Esophagus squamous epithelium (tissue), 5 donors: Measurements from ENCODE around the gene RBBP4. TPM values are rescaled to one million over a fixed set of nuclear protein-coding genes. Genes with fewer than 3 reads are reported as not detected.
"Not testable (repeated sequence)": the region's sequence is repeated elsewhere in the genome, so short reads cannot be mapped to it uniquely, and the experiment has no call there.

Experiments used
- DNase-seq: peaks from one replicate; lab custom pipeline; 2025; lab: John Stamatoyannopoulos, UW
- H3K27ac ChIP-seq, 4 donors: fragments of 200-600 bp; sonication (generic); one replicate each; pipeline ENCODE4 v1.5.1; 2016 to 2019; ENCODE audit warnings: mild to moderate bottlenecking in 1 of 4
- H3K27me3 ChIP-seq, 4 donors: fragments of 200-600 bp; sonication (generic); 1 replicate in 3 of 4; 2 replicates in 1 of 4; pipeline versions ENCODE4 v1.5.1 to v1.6.0; 2017 to 2021; ENCODE audit warnings: antibody characterized with exemption in 1 of 4
- H3K36me3 ChIP-seq, 3 donors: fragments of 200-600 bp; sonication (generic); one replicate each; pipeline ENCODE4 v1.5.1; 2016 to 2019
- H3K4me1 ChIP-seq, 3 donors: fragments of 200-600 bp; sonication (generic); one replicate each; pipeline ENCODE4 v1.5.1; 2017 to 2019
- H3K4me3 ChIP-seq, 4 donors: fragments of 200-600 bp; sonication (generic); 1 replicate in 3 of 4; 2 replicates in 1 of 4; pipeline ENCODE4 v1.5.1; 2016 to 2019; ENCODE audit warnings: mild to moderate bottlenecking in 2 of 4, moderate library complexity in 1 of 4
- H3K9me3 ChIP-seq, 3 donors: fragments of 200-600 bp; sonication (generic); one replicate each; pipeline ENCODE4 v1.5.1; 2016 to 2019
- POLR2A ChIP-seq, 4 donors: fragments of 450-650 bp; IDR thresholded peaks; one replicate each; pipeline ENCODE4 v1.6.1; 2017; ENCODE audit warnings: antibody characterized with exemption in 4 of 4, mild to moderate bottlenecking in 4 of 4, moderate library complexity in 3 of 4
- WGBS, 2 donors: methylation state at CpG; one replicate each; pipeline ENCODE4 v1.1.5; 2018; 5-methylcytosine and 5-hydroxymethylcytosine counted together
- intact Hi-C: fragments of 100-400 bp; cut with DNase I; formaldehyde crosslinking; loops from one replicate; pipeline ENCODE4 v1.15.0; 2022
- total RNA-seq, 4 donors: library from RNA; depleted of rRNA; stranded (reverse); fragments of >200 nt; gene quantifications; one replicate each; pipeline ENCODE4 v1.1.0, GENCODE V29; 2016
- TF ChIP-seq, protein P1 (sequence below), 6 experiments: fragments of 450-650 bp in 4 of 6; fragments of 200-600 bp in 2 of 6; sonication (generic) in 2 of 6; IDR thresholded peaks; one replicate each; pipeline ENCODE4 v1.5.1; 2016 to 2019; ENCODE audit warnings: antibody characterized with exemption in 6 of 6, mild to moderate bottlenecking in 4 of 6, moderate library complexity in 4 of 6
- donor health status: DM: yes; HTN: yes; CAD: no.

Gene RBBP4
- total RNA-seq, 4 donors from 2014 or later = 59.6 to 102 (median 85.1) TPM

DNA sequence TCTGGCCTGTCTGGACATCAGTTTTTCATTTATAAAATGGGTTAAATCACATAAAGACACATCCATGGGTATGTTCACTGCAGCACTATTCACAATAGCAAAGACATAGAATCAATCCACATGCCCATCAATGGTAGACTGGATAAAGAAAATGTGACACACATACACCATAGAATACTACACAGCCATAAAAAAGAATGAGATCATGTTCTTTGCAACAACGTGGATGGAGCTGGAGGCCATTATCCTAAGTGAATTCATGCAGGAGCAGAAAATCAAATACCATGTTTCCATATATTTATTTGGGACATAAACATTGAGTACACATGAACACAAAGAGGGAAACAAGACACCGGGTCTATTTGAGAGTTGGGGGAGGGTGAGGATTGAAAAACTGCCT, 28.8 kb upstream of the RBBP4 start:
- no peak for TF ChIP-seq POLR2A (IDR thresholded peaks at IDR 0.05)
- TF ChIP-seq, protein P1, sequence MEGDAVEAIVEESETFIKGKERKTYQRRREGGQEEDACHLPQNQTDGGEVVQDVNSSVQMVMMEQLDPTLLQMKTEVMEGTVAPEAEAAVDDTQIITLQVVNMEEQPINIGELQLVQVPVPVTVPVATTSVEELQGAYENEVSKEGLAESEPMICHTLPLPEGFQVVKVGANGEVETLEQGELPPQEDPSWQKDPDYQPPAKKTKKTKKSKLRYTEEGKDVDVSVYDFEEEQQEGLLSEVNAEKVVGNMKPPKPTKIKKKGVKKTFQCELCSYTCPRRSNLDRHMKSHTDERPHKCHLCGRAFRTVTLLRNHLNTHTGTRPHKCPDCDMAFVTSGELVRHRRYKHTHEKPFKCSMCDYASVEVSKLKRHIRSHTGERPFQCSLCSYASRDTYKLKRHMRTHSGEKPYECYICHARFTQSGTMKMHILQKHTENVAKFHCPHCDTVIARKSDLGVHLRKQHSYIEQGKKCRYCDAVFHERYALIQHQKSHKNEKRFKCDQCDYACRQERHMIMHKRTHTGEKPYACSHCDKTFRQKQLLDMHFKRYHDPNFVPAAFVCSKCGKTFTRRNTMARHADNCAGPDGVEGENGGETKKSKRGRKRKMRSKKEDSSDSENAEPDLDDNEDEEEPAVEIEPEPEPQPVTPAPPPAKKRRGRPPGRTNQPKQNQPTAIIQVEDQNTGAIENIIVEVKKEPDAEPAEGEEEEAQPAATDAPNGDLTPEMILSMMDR (IDR thresholded peaks at IDR 0.05) = no peak
- no peak overlapping the region for H3K4me3 ChIP-seq
- peaks cover 0 to 57% (median 0%) of the 10 kb centered on the region in 3 donors for H3K36me3 ChIP-seq
- no peaks in the 10 kb centered on the region for H3K27me3 ChIP-seq
- intact Hi-C loops = no loop called here
- DNase-seq = no peak
- no peak overlapping the region for H3K27ac ChIP-seq
- WGBS, 2 donors = 90% methylated on average over 2 of the region's 2 CpGs
- H3K4me1 ChIP-seq = no peaks in the 10 kb centered on the region
- H3K9me3 ChIP-seq = no peaks in the 10 kb centered on the region

DNA sequence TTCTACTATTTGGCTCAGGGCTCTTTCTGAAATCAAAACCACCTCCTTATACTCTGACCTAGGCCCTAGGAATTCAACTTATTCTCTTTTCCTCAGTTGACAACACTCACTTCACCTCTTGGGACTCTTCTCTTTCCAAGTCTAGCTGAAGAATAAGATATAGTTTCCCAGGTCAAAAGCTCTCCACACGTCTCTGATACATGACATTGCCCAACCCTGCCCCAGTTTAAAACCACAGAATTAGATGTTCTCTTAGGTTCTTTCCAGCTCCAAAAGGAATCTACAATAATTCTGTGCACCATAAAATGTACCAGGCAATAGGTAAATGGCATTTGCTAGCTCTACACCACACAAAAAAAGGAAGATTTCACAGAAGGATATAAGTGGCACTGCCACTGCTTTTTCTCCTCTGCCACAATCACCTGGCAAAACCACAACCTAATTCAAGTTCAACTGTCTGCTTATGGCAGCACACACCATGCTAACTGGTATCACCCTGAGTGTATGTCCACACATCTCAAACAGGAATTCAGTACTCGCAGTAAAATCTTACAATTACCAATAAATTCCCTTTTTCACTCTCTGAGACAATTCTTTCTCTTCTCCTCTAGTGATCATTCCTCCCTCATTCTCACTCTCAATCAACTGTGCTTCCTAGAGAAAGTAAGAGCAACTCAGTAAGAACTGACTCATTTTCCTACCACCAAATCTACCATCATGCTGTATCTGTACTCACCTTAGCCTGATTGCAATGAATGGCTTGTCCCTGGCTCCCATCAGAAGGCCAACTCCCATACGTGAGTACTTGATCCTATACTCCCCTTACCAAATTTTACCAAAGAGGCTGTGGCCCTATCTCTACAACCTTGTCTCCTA, 28.0 kb upstream of the RBBP4 start:
- H3K27me3 ChIP-seq = no peaks in the 10 kb centered on the region
- no peaks in the 10 kb centered on the region for H3K9me3 ChIP-seq
- peaks cover 0 to 66% (median 0%) of the 10 kb centered on the region in 3 donors for H3K36me3 ChIP-seq
- no peaks in the 10 kb centered on the region for H3K4me1 ChIP-seq
- TF ChIP-seq, protein P1 (IDR thresholded peaks at IDR 0.05) = no peak
- TF ChIP-seq POLR2A (IDR thresholded peaks at IDR 0.05) = no peak
- H3K4me3 ChIP-seq = no peak overlapping the region
- no peak for DNase-seq
- H3K27ac ChIP-seq = no peak overlapping the region
- 63 to 69% methylated on average over 3 of the region's 3 CpGs for WGBS, 2 donors
- intact Hi-C loops = no loop called here

DNA sequence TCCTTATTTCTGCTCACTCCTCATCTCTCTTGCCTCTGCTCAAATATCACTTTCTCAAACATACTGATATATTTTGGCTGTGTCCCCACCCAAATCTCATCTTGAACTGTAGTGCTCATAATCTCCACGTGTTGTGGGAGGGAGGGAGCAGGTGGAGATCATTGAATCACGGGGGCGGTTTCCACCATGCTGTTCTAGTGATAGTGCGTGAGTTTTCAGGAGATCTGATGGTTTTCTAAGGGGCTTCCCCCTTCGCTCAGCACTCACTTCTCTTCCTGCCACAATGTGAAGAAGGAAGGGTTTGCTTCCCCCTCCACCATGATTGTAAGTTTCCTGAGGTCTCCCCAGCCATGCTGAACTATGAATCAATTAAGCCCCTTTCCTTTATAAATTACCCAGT, 27.2 kb upstream of the RBBP4 start:
- peaks cover 0 to 71% (median 6%) of the 10 kb centered on the region in 3 donors for H3K36me3 ChIP-seq
- H3K4me1 ChIP-seq = no peaks in the 10 kb centered on the region
- no peaks in the 10 kb centered on the region for H3K9me3 ChIP-seq
- no peak overlapping the region for H3K27ac ChIP-seq
- no peak overlapping the region for H3K4me3 ChIP-seq
- 71% methylated on average over 5 of the region's 5 CpGs for WGBS, 2 donors
- intact Hi-C loops = no loop called here
- TF ChIP-seq POLR2A (IDR thresholded peaks at IDR 0.05) = no peak
- H3K27me3 ChIP-seq = no peaks in the 10 kb centered on the region
- DNase-seq = no peak

DNA sequence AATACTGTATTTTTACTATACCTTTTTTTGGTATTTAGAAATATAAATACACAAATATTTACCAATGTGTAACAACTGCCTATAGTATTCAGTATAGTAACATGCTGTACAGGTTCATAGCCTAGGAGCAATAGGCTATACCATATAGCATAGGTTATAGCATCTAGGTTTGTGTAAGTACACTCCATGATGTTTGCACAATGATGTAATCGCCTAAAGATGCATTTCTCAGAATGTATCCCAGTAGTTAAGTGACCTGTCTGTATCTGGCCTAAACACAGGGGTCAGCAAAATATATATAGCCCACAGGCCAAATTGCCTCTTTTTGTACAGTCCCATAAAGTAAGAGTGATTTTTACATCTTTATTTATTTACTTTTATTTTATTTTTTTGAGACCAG, 24.8 kb upstream of the RBBP4 start:
- Histone ChIP-seq H3K27me3 (no peaks in the 10 kb centered on the region), H3K36me3 (peaks cover 4 to 83% (median 6%) of the 10 kb centered on the region in 3 donors), H3K4me1 (no peaks in the 10 kb centered on the region), H3K4me3 (no peak overlapping the region), H3K9me3 (no peaks in the 10 kb centered on the region), H3K27ac (no peak overlapping the region)
- DNase-seq = no peak
- intact Hi-C loops = no loop called here
- WGBS, 2 donors = 100% methylated on average over 1 of the region's 1 CpG
- TF ChIP-seq, protein P1 (IDR thresholded peaks at IDR 0.05) = no peak
- no peak for TF ChIP-seq POLR2A (IDR thresholded peaks at IDR 0.05)

DNA sequence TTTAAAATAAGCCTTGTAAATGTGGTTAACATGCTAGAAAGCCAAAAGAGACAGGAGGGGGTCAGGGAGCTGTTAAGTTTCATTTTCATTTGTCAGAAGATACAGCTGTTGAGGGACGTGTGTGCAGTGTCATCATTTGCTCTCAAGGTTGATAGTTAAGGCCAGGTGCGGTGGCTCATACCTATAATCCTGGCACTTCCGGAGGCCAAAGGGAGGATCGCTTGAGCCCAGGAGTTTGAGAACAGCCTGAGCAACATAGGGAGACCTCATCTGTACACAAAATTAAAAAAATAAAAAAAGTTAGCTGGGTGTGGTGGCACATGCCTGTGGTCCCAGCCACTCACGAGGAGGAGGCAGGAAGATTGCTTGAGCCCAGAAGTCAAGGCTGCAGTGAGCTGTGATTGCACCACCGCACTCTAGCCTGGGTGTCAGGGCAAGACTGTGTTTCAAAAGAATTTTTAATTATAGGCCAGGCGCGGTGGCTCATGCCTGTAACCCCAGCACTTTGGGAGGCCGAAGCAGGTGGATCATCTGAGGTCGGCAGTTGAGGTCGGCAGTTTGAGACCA, 23.3 kb upstream of the RBBP4 start:
- intact Hi-C loops = no loop called here
- peaks cover 4 to 91% (median 6%) of the 10 kb centered on the region in 3 donors for H3K36me3 ChIP-seq
- H3K9me3 ChIP-seq = no peaks in the 10 kb centered on the region
- peak overlapping the region in 1 of 4 donors; percentile 55 for H3K27ac ChIP-seq
- 78 to 83% methylated on average over 9 of the region's 11 CpGs for WGBS, 2 donors
- H3K27me3 ChIP-seq = no peaks in the 10 kb centered on the region
- H3K4me3 ChIP-seq = no peak overlapping the region
- H3K4me1 ChIP-seq = no peaks in the 10 kb centered on the region
- no peak for DNase-seq
- no peak for TF ChIP-seq POLR2A (IDR thresholded peaks at IDR 0.05)
- TF ChIP-seq, protein P1 (IDR thresholded peaks at IDR 0.05) = no peak

DNA sequence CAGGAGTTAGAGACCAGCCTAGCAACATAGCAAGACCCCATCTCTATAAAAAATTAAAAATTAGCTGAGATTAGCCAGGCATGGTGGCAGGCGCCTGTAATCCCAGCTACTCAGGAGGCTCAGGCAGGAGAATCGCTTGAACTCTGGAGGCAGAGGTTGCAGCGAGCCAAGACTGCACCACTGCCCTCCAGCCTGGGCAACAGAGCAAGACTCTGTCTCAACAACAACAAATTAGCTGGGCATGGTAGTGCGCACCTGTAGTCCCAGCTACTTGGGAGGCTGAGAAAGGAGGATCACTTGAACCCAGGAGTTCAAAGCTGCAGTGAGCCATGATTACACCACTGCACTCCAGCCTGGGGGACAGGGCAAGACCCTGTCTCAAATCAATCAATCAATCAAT, 20.8 kb upstream of the RBBP4 start:
- H3K27ac ChIP-seq, H3K4me3 ChIP-seq, H3K9me3 ChIP-seq, H3K4me1 ChIP-seq, intact Hi-C loops, H3K27me3 ChIP-seq, DNase-seq: not testable (repeated sequence)
- peaks cover 4 to 90% (median 6%) of the 10 kb centered on the region in 3 donors for H3K36me3 ChIP-seq
- WGBS, 2 donors = 96 to 98% methylated on average over 4 of the region's 4 CpGs
